ENCODE measurements around the gene ZWINT. TPM values are rescaled to one million over a fixed set of nuclear protein-coding genes. Genes with fewer than 3 reads are reported as not detected.

The ZWINT gene, protein sequence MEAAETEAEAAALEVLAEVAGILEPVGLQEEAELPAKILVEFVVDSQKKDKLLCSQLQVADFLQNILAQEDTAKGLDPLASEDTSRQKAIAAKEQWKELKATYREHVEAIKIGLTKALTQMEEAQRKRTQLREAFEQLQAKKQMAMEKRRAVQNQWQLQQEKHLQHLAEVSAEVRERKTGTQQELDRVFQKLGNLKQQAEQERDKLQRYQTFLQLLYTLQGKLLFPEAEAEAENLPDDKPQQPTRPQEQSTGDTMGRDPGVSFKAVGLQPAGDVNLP
- total RNA-seq: 100 to 1,000 TPM in 1 of 2 experiments, 10 to 100 TPM in 1; 97.8 to 112 TPM

DNA sequence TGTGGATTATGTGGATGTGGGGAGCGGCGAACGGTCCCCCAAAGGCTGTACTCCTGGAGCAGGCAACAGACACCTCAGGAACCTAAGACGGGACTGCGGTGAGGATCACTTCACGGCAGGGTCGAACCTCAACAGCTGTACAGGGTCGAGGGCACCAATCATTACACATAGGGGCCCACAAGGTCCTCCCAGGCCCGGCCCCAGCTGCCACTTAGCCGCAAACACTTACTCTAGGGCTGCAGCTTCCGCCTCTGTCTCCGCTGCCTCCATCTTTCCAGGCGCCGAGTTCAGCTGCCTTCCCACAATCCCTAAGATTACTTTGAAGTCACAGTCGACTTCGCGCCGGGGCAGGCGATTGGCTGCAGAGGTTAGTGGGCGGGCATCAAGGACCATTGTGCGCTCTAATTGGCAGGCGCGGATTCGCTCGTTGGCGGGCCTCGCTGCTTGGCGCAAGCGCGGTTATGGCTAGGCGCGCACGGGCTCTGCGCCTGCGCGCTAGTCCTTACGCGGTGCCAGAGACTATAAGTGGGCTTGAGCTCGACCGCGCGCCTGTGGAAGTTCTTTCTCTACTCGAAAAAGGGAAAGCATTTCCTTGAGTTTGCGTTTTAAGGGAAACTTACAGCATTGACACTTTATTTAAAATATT, at the start of gene ZWINT:
ZWINT (minus strand) TSS at position 293 of the 646 bp plus-strand sequence; CDS start at position 270, 23 bp downstream.
- Mint-ChIP-seq H3K9me3 (ENCODE audit: low read depth) (no peaks in the 10 kb centered on the region), H3K4me1 (peaks cover 49% of the 10 kb centered on the region)

DNA sequence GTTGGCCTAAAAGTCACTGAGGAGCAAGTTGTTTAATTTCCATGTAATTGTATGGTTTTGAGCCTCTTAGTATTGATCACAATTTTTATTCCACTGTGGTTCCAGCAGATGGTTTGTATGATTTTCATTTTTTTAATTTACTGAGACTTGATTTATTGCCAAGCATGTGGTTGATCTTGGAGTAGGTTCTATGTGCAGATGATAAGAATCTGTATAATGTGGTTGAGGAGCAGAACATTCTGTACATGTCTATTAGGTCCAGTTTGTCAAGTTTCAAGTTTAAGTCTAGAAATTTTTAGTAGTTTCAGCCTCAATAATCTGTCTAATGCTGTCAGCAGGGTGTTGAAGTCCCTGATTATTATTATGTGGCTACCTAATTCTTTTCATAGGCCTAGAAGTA, 22.7 kb upstream of the ZWINT start:
- Mint-ChIP-seq H3K36me3 (no peaks in the 10 kb centered on the region), H3K9me3 (ENCODE audit: low read depth) (no peaks in the 10 kb centered on the region), H3K4me3 (no peak overlapping the region), H3K27ac (no peak overlapping the region), H3K4me1 (no peaks in the 10 kb centered on the region), H3K27me3 (no peaks in the 10 kb centered on the region)
- no peak for ATAC-seq
- DNase-seq: no peak
- CTCF ChIA-PET: no interaction called here

More for the DNA sequence above, at the start of gene ZWINT:
- Mint-ChIP-seq H3K27ac (peak within 1 kb of the TSS; percentile 87), H3K36me3 (peaks cover 49% of the 10 kb centered on the region), H3K27me3 (no peaks in the 10 kb centered on the region), H3K4me3 (peak within 1 kb of the TSS; percentile 95)
- peak; percentile 96 for DNase-seq
- CTCF ChIA-PET: interaction anchor here (0.7 to 1.2 kb wide), 2 partner anchors 28 to 1908 kb away, joined by 3 read pairs; no protein-coding TSS in a partner anchor
- peak; percentile 99 for ATAC-seq

DNA sequence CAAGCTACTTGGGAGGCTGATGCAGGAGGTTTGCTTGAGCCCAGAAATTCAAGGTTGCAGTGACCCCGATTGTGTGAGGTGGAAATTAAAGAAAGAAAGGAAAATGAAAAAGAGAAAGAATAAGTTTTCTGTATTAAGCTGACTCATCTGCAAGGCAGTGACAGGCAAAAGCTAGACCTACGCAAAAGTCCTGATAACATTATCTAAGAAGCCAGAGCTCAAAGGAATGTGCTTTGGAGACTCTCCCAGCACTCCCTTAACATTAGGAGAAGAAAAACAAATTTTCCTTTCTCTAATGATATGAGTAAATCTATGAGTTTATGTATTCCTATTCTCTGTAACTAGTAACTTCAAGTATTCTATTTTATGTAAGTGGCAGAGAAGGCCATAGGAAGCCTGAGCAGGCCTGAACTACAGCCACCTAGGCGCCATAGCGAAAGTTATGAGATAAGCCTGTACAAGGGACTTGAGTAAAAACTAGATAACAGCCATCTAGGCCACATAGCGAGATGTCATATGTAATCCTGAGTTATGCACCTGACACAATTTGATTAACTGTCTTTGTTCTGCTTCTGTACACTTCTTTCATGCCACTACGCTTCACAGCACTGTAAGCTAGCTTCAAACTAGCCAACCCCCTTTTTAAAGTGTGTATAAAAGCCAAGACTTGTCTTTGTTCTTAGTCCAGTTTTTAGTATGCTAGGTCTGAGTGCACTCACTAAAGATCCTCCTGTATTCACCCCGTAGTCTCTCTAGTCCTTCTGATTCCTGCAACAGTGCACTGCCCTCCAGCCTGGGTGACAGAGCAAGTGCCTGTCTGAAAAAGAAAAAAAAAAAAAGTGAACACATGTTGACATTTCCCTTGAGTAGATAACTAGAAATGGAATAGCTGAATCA, 9.4 kb upstream of the ZWINT start:
- Mint-ChIP-seq H3K4me1 (no peaks in the 10 kb centered on the region), H3K36me3 (no peaks in the 10 kb centered on the region), H3K27ac (no peak overlapping the region), H3K9me3 (ENCODE audit: low read depth) (peaks cover 11% of the 10 kb centered on the region), H3K27me3 (no peaks in the 10 kb centered on the region), H3K4me3 (no peak overlapping the region)
- DNase-seq (no peak), ATAC-seq (no peak)
- CTCF ChIA-PET: no interaction called here

DNA sequence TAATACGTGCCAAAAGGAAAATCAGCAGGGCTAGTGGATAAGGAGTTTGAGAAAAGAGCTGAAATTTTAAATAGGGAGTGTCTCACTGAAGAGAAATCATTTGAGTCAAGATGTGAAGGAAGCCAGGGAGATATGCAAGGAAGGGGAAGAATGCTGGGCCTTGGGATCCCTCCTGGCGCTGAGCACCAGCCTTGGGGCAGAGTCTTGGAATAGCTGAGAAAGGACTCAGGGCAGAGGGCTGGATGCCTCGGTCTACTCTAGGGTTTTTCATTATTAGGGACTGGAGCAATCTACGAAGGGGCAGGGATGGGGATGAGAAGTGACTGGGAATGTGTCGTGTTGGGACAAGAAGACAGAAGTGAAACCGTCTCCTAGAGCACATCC, 484 bp downstream of the ZWINT start:
- no peaks in the 10 kb centered on the region for H3K27me3 Mint-ChIP-seq
- H3K9me3 Mint-ChIP-seq (ENCODE audit: low read depth): no peaks in the 10 kb centered on the region
- H3K4me3 Mint-ChIP-seq: peak overlapping the region; percentile 95
- DNase-seq (no peak), ATAC-seq (no peak)
- H3K36me3 Mint-ChIP-seq: peaks cover 49% of the 10 kb centered on the region
- H3K4me1 Mint-ChIP-seq: peaks cover 51% of the 10 kb centered on the region
- CTCF ChIA-PET: interaction anchor here (1.2 kb wide), 1 partner anchor 28 kb away, joined by 3 read pairs; no protein-coding TSS in a partner anchor
- peak overlapping the region; percentile 87 for H3K27ac Mint-ChIP-seq

DNA sequence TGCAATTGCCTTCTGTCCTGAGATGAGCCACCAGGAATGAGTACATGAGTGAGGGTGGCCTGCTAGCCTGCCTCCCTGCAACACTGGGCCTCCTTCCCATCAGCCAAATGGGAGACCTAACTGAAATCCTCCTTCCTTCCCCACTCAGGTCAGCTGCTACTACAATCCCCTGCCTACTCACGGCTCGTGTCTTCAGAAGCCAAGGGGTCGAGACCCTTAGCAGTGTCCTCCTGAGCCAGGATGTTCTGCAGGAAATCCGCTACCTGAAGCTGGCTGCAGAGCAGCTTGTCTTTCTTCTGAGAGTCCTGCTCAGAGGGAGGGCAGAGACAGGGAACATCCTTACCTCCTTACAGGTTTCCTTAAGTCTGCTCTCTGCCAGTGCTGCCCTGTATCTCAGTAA, 1.2 kb downstream of the ZWINT start:
- Mint-ChIP-seq H3K27ac (peak overlapping the region; percentile 46), H3K36me3 (peaks cover 50% of the 10 kb centered on the region), H3K9me3 (ENCODE audit: low read depth) (no peaks in the 10 kb centered on the region), H3K4me3 (peak overlapping the region; percentile 95), H3K4me1 (peaks cover 51% of the 10 kb centered on the region), H3K27me3 (no peaks in the 10 kb centered on the region)
- CTCF ChIA-PET: no interaction called here
- no peak for ATAC-seq
- no peak for DNase-seq

DNA sequence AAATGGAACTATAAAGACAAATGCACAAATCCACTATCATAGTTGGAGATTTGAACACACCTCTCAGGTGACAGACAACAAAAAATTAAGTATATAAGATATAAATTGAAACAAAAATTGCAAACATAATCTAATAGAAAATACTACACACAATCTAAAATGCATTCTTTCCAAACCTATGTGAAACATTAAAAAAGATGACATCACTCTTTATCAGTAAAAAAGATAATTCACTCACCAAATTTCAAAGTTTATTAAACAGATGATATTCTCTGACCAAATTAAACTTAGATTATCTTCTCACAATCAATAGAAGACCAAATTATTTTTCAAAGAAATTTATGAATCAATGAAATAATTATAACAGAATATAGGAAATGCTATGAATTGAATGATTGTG, 4.0 kb downstream of the ZWINT start:
- no peak for ATAC-seq
- H3K4me3 Mint-ChIP-seq: no peak overlapping the region
- no peak overlapping the region for H3K27ac Mint-ChIP-seq
- CTCF ChIA-PET: no interaction called here
- no peaks in the 10 kb centered on the region for H3K9me3 Mint-ChIP-seq (ENCODE audit: low read depth)
- no peaks in the 10 kb centered on the region for H3K27me3 Mint-ChIP-seq
- DNase-seq: no peak
- peaks cover 46% of the 10 kb centered on the region for H3K36me3 Mint-ChIP-seq
- peaks cover 39% of the 10 kb centered on the region for H3K4me1 Mint-ChIP-seq

DNA sequence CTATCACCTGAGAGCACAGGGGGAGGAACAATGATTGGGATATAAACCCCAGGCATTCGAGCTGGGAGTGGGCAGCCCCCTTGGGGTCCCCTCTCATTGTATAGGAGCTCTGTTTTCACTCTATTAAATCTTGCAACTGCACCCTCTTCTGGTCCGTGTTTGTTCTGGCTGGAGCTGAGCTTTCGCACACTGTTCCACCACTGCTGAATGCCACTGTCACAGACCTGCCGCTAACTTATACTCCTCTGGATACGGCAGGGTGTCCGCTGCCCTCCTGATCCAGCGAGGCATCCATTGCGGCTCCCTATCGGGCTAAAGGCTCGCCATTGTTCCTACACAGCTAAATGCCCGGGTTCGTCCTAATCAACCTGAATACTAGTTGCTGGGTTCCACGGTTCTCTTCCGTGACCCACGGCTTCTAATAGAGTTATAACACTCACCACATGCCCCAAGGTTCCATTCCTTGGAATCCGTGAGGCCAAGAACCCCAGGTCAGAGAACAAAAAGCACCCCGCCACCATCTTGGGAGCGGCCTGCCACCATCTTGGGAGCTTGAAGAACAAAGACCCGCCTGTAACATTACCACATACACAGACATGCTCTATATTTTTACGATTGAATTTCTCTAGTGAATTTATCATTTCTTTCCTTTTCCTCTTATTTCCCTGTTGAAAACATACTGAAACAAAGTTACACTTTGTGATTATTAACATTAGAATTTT, 9.0 kb downstream of the ZWINT start:
- Mint-ChIP-seq H3K27me3 (no peaks in the 10 kb centered on the region), H3K9me3 (ENCODE audit: low read depth) (no peaks in the 10 kb centered on the region), H3K4me3 (no peak overlapping the region), H3K36me3 (peaks cover 12% of the 10 kb centered on the region), H3K4me1 (peaks cover 4% of the 10 kb centered on the region), H3K27ac (no peak overlapping the region)
- DNase-seq: no peak
- no peak for ATAC-seq
- CTCF ChIA-PET: no interaction called here

DNA sequence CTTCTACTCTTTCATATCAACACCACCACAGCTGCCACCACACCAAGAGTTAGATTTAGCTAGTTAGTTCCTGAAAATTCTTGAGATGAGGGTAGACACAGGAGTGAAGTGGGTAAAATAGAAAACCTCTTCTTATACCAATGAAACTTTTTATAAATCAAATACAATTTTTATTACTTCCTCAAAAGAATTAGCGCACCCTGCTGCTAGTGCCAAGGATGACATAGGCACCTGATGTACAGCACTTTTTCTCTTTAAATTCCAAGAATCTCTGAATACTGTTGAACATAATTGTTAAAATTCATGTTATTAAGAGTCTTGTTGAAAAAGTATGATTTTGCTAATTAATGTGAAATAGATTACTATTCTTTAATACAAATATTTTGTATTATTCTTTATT, 11.4 kb downstream of the ZWINT start:
- ATAC-seq: no peak
- H3K27ac Mint-ChIP-seq: no peak overlapping the region
- H3K4me1 Mint-ChIP-seq: no peaks in the 10 kb centered on the region
- H3K36me3 Mint-ChIP-seq: peaks cover 6% of the 10 kb centered on the region
- CTCF ChIA-PET: no interaction called here
- no peaks in the 10 kb centered on the region for H3K27me3 Mint-ChIP-seq
- H3K4me3 Mint-ChIP-seq: no peak overlapping the region
- H3K9me3 Mint-ChIP-seq (ENCODE audit: low read depth): no peaks in the 10 kb centered on the region
- no peak for DNase-seq

DNA sequence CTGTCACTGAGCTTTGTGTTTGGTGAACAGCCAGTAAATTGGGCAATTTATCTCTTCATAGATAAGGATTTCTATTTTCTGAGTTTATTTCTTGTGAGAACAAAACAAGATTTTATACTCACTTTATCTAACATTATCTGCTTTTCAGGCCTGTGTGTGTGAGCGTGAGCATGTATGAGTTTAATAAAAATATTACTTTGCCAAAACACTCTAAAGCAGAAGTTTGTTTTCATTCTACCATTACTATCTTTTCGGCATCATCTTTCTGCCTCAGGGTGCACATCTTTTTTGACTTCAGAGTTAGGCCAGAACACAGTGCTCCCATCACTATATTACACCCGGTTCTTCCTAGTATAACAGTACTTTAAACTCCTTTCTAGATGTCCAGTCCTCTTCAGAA, 13.0 kb downstream of the ZWINT start:
- CTCF ChIA-PET: no interaction called here
- Mint-ChIP-seq H3K27me3 (no peaks in the 10 kb centered on the region), H3K4me1 (no peaks in the 10 kb centered on the region), H3K27ac (no peak overlapping the region), H3K4me3 (no peak overlapping the region), H3K9me3 (ENCODE audit: low read depth) (no peaks in the 10 kb centered on the region), H3K36me3 (peaks cover 2% of the 10 kb centered on the region)
- ATAC-seq: no peak
- DNase-seq: no peak

DNA sequence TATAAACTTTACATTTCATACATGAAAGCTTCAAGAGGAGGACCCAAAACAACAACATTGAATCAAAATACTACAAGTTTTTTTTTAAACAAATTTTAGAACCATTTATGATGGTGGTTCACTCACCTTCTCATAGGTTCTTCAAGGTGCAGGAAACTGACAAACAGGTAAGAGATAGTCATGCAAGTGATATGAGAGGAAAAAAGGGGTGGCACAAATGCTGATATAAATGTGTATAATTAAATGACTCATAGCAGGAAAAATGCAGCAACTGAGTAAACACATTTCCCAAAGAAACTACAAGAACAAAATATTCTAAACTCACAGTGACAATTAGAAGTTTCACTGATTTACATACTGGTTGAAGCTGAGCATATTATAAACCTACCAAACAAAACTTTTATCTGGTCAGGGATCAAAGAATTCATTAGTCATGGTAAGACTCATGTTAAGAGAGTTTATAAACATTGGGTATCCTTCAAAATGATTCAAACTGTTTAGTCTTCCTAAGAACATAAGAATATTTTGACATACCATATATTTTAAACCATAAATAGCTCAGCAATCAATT, 14.1 kb downstream of the ZWINT start:
- Mint-ChIP-seq H3K36me3 (no peaks in the 10 kb centered on the region), H3K27ac (no peak overlapping the region), H3K9me3 (ENCODE audit: low read depth) (no peaks in the 10 kb centered on the region), H3K27me3 (no peaks in the 10 kb centered on the region), H3K4me1 (no peaks in the 10 kb centered on the region), H3K4me3 (no peak overlapping the region)
- no peak for ATAC-seq
- DNase-seq: no peak
- CTCF ChIA-PET: no interaction called here

DNA sequence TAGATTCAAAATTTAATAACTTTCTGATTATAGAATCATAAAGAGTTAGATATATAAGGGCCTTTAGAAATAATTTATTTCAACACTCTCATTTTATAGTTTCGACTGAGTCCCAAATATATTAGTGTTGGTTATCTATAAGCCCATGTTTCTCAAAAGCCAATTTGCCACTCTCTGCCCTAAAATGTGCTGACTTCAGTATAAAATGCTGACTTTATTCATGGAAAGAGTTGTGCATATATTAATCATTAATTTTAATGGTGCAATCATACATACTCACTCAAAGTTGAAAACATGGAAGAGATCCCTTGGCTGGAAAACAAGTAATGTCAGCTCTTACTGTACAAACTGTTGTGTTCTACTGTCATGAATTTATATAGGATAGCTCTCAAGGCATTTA, 19.4 kb downstream of the ZWINT start:
- H3K9me3 Mint-ChIP-seq (ENCODE audit: low read depth): no peaks in the 10 kb centered on the region
- ATAC-seq: no peak
- no peak for DNase-seq
- no peaks in the 10 kb centered on the region for H3K36me3 Mint-ChIP-seq
- H3K27ac Mint-ChIP-seq: no peak overlapping the region
- no peaks in the 10 kb centered on the region for H3K4me1 Mint-ChIP-seq
- CTCF ChIA-PET: no interaction called here
- H3K4me3 Mint-ChIP-seq: no peak overlapping the region
- H3K27me3 Mint-ChIP-seq: no peaks in the 10 kb centered on the region

DNA sequence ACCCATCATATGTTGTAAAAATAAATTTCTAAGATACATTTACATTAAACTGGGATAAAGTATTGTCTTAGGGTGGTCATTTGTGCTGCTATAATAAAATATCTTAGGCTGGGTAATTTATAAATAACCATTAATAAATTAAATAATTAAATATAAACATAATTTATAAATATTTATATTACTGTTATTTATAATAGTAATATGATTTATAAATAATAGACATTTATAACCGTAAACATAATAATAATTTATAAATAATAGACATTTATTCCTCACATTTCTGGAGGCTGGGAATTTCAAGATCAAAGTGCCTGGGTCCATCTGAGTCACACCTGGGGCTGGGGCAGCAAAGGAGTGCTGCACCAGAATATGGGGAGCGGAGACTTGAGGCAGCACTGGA, 31.1 kb downstream of the ZWINT start:
- ATAC-seq (no peak), DNase-seq (no peak)
- Mint-ChIP-seq H3K36me3 (no peaks in the 10 kb centered on the region), H3K4me3 (no peak overlapping the region), H3K4me1 (no peaks in the 10 kb centered on the region), H3K27me3 (peaks cover 4% of the 10 kb centered on the region), H3K9me3 (ENCODE audit: low read depth) (no peaks in the 10 kb centered on the region), H3K27ac (no peak overlapping the region)
- CTCF ChIA-PET: no interaction called here

DNA sequence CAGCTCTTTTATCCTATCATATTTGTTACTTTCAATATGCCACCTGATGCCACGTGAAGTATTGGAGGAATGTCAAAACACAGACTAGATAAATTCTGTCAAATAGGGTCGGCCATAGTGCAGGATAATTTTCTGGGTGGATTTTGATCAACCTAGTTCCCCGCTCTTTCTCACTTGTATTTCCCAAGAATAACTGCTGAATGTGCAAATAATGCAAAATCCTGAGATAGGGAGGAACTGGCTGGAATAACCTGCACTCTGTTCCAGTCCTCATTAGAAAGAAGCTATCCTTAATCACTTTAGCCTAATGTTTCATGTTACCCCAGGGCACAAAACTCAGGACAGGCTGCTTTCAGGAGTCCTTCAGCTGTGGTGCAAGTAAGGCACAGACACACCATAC, 33.9 kb downstream of the ZWINT start:
- ATAC-seq (no peak), DNase-seq (no peak)
- H3K27ac Mint-ChIP-seq: no peak overlapping the region
- H3K4me3 Mint-ChIP-seq: no peak overlapping the region
- no peaks in the 10 kb centered on the region for H3K4me1 Mint-ChIP-seq
- CTCF ChIA-PET: no interaction called here
- H3K36me3 Mint-ChIP-seq: no peaks in the 10 kb centered on the region
- peaks cover 4% of the 10 kb centered on the region for H3K27me3 Mint-ChIP-seq
- no peaks in the 10 kb centered on the region for H3K9me3 Mint-ChIP-seq (ENCODE audit: low read depth)

Data from activated CD8-positive, alpha-beta memory T cell treated with anti-CD3 and anti-CD28 coated beads, Interleukin-2, amount 10 ng/mL, durations not matched to agents 7 days and 5 days (primary cell).